HCT116 (cell line): Measurements from ENCODE around the gene RNF112.

ENCODE experiments used
- CBX3 ChIP-seq: IDR thresholded peaks from 2 replicates; pipeline ENCODE4 v1.6.1; 2012; ENCODE audit warnings: low read depth
- CEBPB ChIP-seq: IDR thresholded peaks from 2 replicates; pipeline ENCODE4 v1.6.1; 2012; ENCODE audit warnings: low read depth
- EGR1 ChIP-seq: IDR thresholded peaks from 2 replicates; pipeline ENCODE4 v1.6.1; 2012; ENCODE audit warnings: low read depth
- ELF1 ChIP-seq: IDR thresholded peaks from 2 replicates; pipeline ENCODE4 v1.6.1; 2012; ENCODE audit warnings: low read depth, borderline replicate concordance
- EZH2 ChIP-seq: fragments of 200-600 bp; sonication (generic); IDR thresholded peaks from 2 replicates; pipeline ENCODE4 v1.6.1; 2017; ENCODE audit warnings: antibody characterized with exemption, mixed run types
- POLR2A ChIP-seq: IDR thresholded peaks from 2 replicates; pipeline ENCODE4 v1.7.0; 2011; ENCODE audit warnings: borderline replicate concordance; ENCODE audit not compliant: insufficient read depth, insufficient read length; ENCODE audit errors: extremely low read depth
- POLR2AphosphoS5 ChIP-seq: IDR thresholded peaks from 2 replicates; pipeline ENCODE4 v1.6.1; 2011; ENCODE audit warnings: mild to moderate bottlenecking, low read depth, low read length, moderate library complexity
- RAD21 ChIP-seq: IDR thresholded peaks from 2 replicates; pipeline ENCODE4 v1.6.1; 2012; ENCODE audit warnings: low read depth, mild to moderate bottlenecking
- YY1 ChIP-seq: IDR thresholded peaks from 2 replicates; pipeline ENCODE4 v1.6.1; 2011; ENCODE audit warnings: low read length, low read depth, moderate library complexity, mild to moderate bottlenecking; ENCODE audit not compliant: insufficient replicate concordance; ENCODE audit errors: extremely low read depth
- ZFX ChIP-seq: fragments of 450-650 bp; IDR thresholded peaks from 2 replicates; pipeline ENCODE4 v1.6.1; 2017
- TF ChIP-seq, protein P1 (sequence below), 3 experiments: fragments of 200-600 bp in 1 of 3; sonication (generic) in 1 of 3; IDR thresholded peaks in 2 of 3; conservative IDR thresholded peaks in 1 of 3; 2 replicates each; pipeline ENCODE4 v1.5.1; 2012 to 2017; ENCODE audit warnings: low read depth in 2 of 3, low read length in 2 of 3, antibody characterized with exemption in 1 of 3, borderline replicate concordance in 1 of 3, control low read depth in 1 of 3, mild to moderate bottlenecking in 1 of 3, mixed read lengths in 1 of 3, mixed run types in 1 of 3, moderate library complexity in 1 of 3; ENCODE audit not compliant: insufficient read depth in 1 of 3
- TF ChIP-seq, protein P2 (sequence below): IDR thresholded peaks from 2 replicates; pipeline ENCODE4 v1.6.1; 2012
- TF ChIP-seq, protein P3 (sequence below): IDR thresholded peaks from 2 replicates; pipeline ENCODE4 v1.6.1; 2012
- TF ChIP-seq, protein P4 (sequence below): IDR thresholded peaks from 2 replicates; pipeline ENCODE4 v1.6.1; 2012; ENCODE audit warnings: low read depth

DNA sequence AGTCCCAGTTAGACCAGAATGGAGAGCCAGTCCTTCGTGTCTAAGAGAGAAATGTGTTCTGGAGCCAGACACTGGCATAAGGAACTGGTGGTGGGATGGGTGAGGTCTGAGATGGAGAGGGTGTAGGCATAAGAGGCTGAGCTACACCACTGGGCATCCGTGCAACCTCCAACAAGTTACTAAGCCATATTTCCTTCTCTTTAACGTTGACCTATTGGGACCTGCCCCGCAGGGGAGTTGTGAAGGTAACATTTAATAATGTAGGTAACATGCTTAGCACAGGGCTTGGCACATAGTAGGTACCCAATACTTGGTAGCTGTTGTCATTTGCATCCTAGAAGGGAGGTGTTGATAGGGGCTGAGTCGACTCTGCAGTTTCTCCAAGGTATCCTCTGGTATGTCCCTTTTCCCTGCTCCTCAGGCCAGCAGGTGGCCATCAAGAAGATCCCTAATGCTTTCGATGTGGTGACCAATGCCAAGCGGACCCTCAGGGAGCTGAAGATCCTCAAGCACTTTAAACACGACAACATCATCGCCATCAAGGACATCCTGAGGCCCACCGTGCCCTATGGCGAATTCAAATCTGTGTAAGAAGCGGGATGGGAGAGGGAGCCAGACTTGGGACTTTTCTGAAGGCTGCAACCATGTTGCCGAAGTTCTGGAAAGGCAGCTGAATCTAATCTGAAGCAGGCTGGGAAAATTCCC lies 31.5 kb upstream of the RNF112 start:
- TF ChIP-seq, protein P1, sequence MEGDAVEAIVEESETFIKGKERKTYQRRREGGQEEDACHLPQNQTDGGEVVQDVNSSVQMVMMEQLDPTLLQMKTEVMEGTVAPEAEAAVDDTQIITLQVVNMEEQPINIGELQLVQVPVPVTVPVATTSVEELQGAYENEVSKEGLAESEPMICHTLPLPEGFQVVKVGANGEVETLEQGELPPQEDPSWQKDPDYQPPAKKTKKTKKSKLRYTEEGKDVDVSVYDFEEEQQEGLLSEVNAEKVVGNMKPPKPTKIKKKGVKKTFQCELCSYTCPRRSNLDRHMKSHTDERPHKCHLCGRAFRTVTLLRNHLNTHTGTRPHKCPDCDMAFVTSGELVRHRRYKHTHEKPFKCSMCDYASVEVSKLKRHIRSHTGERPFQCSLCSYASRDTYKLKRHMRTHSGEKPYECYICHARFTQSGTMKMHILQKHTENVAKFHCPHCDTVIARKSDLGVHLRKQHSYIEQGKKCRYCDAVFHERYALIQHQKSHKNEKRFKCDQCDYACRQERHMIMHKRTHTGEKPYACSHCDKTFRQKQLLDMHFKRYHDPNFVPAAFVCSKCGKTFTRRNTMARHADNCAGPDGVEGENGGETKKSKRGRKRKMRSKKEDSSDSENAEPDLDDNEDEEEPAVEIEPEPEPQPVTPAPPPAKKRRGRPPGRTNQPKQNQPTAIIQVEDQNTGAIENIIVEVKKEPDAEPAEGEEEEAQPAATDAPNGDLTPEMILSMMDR (IDR thresholded peaks at IDR 0.05 in 2 of 3, conservative IDR thresholded peaks at IDR 0.05 in 1 of 3; ENCODE audit: borderline replicate concordance in 1 of 3, insufficient read depth in 1 of 3, low read depth in 2 of 3, low read length in 2 of 3), result no peak
- TF ChIP-seq, protein P2, sequence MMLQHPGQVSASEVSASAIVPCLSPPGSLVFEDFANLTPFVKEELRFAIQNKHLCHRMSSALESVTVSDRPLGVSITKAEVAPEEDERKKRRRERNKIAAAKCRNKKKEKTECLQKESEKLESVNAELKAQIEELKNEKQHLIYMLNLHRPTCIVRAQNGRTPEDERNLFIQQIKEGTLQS, result no peak
- TF ChIP-seq YY1 (no peak), POLR2AphosphoS5 (no peak), POLR2A (no peak), EZH2 (no peak), EGR1 (no peak), ELF1 (no peak), CEBPB (no peak), CBX3 (no peak), ZFX (no peak), RAD21 (no peak)
- TF ChIP-seq, protein P3, sequence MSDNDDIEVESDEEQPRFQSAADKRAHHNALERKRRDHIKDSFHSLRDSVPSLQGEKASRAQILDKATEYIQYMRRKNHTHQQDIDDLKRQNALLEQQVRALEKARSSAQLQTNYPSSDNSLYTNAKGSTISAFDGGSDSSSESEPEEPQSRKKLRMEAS, result no peak
- TF ChIP-seq, protein P4, sequence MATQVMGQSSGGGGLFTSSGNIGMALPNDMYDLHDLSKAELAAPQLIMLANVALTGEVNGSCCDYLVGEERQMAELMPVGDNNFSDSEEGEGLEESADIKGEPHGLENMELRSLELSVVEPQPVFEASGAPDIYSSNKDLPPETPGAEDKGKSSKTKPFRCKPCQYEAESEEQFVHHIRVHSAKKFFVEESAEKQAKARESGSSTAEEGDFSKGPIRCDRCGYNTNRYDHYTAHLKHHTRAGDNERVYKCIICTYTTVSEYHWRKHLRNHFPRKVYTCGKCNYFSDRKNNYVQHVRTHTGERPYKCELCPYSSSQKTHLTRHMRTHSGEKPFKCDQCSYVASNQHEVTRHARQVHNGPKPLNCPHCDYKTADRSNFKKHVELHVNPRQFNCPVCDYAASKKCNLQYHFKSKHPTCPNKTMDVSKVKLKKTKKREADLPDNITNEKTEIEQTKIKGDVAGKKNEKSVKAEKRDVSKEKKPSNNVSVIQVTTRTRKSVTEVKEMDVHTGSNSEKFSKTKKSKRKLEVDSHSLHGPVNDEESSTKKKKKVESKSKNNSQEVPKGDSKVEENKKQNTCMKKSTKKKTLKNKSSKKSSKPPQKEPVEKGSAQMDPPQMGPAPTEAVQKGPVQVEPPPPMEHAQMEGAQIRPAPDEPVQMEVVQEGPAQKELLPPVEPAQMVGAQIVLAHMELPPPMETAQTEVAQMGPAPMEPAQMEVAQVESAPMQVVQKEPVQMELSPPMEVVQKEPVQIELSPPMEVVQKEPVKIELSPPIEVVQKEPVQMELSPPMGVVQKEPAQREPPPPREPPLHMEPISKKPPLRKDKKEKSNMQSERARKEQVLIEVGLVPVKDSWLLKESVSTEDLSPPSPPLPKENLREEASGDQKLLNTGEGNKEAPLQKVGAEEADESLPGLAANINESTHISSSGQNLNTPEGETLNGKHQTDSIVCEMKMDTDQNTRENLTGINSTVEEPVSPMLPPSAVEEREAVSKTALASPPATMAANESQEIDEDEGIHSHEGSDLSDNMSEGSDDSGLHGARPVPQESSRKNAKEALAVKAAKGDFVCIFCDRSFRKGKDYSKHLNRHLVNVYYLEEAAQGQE, result no peak
